GM12874 (cell line): ENCODE data around the gene CMBL.

Source experiments
- TF ChIP-seq, protein P1 (sequence below): IDR thresholded peaks from 2 replicates; pipeline ENCODE4 v1.5.1; 2011; ENCODE audit warnings: low read depth, mild to moderate bottlenecking, control low read depth, low read length, moderate library complexity; ENCODE audit not compliant: insufficient read depth

The CMBL gene

DNA sequence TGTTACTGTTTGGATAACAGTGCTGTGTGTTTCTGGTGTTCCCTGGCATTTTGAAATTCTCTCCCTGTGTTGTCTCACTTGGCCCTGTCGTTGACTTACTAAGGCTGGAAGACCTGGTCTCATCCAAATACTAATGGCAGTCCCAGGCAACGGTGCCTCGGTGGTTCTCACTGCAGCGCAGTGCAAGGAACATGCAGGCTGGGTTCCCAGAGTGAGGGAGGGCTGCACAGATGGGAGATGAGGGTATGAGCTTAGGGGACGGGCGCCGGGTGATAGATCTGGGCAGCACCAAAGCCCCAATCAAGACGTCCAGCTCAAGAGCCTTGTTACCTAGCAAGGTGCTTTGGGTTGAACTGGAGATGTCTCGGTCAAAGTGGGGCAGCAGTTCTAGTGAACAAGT is 46.6 kb downstream of the CMBL start:
- TF ChIP-seq, protein P1, sequence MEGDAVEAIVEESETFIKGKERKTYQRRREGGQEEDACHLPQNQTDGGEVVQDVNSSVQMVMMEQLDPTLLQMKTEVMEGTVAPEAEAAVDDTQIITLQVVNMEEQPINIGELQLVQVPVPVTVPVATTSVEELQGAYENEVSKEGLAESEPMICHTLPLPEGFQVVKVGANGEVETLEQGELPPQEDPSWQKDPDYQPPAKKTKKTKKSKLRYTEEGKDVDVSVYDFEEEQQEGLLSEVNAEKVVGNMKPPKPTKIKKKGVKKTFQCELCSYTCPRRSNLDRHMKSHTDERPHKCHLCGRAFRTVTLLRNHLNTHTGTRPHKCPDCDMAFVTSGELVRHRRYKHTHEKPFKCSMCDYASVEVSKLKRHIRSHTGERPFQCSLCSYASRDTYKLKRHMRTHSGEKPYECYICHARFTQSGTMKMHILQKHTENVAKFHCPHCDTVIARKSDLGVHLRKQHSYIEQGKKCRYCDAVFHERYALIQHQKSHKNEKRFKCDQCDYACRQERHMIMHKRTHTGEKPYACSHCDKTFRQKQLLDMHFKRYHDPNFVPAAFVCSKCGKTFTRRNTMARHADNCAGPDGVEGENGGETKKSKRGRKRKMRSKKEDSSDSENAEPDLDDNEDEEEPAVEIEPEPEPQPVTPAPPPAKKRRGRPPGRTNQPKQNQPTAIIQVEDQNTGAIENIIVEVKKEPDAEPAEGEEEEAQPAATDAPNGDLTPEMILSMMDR: no peak

DNA sequence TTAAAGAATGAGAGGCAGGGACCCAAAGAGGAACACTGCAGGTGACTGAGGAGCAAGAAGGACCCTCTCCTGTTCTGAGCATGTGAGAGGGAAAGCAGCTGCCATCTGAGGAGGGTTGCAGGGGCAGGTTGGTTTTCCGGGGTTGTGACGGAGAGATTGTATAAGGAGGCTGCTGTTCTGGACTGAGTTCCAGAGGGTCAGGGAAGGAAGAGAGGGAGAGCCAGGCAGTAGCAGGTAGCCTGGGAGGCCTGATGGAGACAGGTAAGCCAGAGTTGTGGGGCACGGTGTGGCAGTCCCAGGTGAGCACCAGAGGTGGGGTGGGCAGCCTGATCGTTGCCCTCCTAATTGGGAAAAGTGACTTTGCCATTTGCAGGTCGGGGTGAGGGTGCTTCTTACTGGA is 47.8 kb downstream of the CMBL start:
- TF ChIP-seq, protein P1: no peak

DNA sequence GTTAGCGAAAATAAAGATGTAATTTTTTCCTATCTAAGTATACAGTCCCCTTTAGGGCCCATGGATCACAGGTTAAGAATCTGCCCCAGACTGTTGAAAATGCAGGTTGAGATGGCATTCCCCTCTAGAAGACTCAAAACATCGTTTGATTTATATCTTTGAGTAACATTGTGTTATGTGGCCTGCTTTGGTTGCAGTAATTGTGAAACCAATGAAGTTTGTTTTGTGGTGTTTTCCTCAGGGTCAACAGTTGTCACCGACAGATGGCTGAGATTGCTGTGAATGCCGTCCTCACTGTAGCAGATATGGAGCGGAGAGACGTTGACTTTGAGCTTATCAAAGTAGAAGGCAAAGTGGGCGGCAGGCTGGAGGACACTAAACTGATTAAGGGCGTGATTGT is 49.8 kb downstream of the CMBL start:
- TF ChIP-seq, protein P1: no peak

DNA sequence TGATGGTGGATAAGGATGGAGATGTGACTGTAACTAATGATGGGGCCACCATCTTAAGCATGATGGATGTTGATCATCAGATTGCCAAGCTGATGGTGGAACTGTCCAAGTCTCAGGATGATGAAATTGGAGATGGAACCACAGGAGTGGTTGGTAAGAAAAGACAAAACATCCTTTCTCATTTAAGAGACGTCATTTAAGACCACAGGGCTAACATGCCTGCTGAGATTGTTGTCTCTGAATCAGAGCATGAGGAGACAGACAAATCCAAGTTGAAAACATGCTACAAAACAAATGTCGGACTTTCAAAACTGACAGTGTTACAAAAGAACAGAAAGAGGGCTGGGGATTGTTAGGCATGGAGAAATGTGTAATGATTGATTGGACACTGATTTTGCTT is 53.0 kb downstream of the CMBL start:
- TF ChIP-seq, protein P1: no peak

DNA sequence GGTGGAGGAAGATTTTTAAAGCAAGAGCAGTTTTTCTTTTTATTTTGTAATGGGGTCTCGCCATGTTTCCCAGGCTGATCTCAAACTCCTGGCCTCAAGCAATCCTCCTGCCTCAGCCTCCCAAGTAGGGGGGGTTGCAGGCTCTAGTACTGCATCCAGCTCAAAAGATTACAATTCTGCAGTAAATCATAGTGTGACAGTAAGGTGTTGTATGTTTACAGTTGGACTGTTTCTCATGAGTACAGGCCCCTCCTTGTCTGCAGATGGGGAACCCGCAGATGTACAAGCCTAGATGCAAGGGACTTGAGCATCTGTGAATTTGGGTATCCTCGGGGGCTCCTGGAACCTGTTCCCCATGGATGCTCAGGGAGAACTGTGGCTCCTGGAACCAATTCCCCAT is 54.3 kb downstream of the CMBL start:
- TF ChIP-seq, protein P1: no peak

DNA sequence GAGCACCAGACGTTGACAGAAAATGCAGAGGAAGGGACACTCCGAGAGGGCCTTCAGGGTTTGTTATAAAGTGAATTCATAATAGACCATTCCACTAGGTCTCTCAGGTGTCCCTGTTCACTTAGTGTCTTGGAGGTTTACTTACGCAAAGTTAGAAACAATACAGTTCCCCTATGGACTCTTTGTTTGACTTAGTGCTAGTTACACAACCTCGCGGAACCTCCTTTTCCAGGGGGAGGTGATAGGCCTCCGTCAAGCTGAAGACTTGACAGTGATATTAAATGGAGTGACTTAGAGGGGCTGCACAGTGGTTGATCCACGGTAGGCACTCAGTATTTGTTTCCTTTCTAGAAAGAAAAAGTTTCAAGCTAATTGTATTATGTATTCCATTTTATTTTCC is 56.3 kb downstream of the CMBL start:
- TF ChIP-seq, protein P1: no peak

DNA sequence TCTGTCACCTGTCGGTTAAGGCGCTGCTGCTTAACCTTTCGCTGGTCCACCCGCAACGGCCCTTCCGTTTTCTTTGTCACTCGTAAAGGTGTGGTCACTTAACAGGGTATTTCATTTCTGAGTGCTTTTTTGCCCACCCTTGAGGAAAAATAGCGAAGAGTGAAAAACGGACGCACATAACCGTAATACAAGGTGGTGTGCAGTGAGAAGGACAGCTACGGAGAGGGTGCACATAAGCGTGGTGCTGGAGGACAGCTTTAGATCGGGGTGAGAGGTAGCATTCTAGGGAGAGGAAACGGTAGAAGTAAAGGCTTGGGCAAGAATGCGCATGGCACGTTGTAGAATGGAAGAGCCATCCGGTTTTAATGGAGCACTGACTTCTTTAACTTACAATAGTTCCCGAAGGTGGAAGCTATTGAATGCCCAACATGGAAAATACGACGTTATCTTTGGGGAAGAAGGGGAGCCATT is 56.9 kb downstream of the CMBL start:
- TF ChIP-seq, protein P1: no peak
